Erythroblast (primary cell): ENCODE measurements around the gene MRPL57.

Source experiments
- GATA1 ChIP-seq: IDR thresholded peaks from 2 replicates; pipeline ENCODE4 v1.6.1; 2011; ENCODE audit warnings: low read depth, mild to moderate bottlenecking, control low read depth, low read length, moderate library complexity
- POLR2A ChIP-seq: IDR thresholded peaks from 2 replicates; pipeline ENCODE4 v1.6.1; 2011; ENCODE audit warnings: mild to moderate bottlenecking, low read length

- TF ChIP-seq POLR2A (no peak), GATA1 (no peak)
Measured at GRCh38 chr13:21221268-21221667, 44.8 kb downstream of the MRPL57 start.
